Measurements from ENCODE around the gene CTSZ. TPM values are rescaled to one million over a fixed set of nuclear protein-coding genes. Genes with fewer than 3 reads are reported as not detected.

The CTSZ gene
- total RNA-seq, 1 experiment from 2014 or later: 37.6 TPM

- Histone ChIP-seq H3K14ac (ENCODE audit: insufficient read depth, low read length) (no peak overlapping the region), H3K23me2 (ENCODE audit: insufficient read length, low read depth, low read length, poor library complexity, severe bottlenecking) (peaks cover 9% of the 10 kb centered on the region), H3K79me1 (ENCODE audit: insufficient read depth, low read depth, low read length, poor library complexity, severe bottlenecking) (no peaks in the 10 kb centered on the region), H2BK20ac (ENCODE audit: low read depth, low read length, poor library complexity, severe bottlenecking) (no peak overlapping the region), H3K9ac (ENCODE audit: extremely low read depth, insufficient read length, low read length) (no peak overlapping the region), H3K23ac (ENCODE audit: insufficient read length, low read depth, low read length) (no peak overlapping the region), H2BK15ac (ENCODE audit: low read depth, low read length) (no peak overlapping the region), H3K4ac (ENCODE audit: low read depth, low read length) (no peak overlapping the region), H2BK5ac (ENCODE audit: insufficient read length, low read length) (no peak overlapping the region), H3T11ph (ENCODE audit: low read length) (no peak overlapping the region), H3K9me3 (ENCODE audit: control insufficient read depth, low read depth, low read length) (no peaks in the 10 kb centered on the region), H3K4me2 (ENCODE audit: insufficient read depth, insufficient read length, low read length) (no peak overlapping the region), H2AK5ac (ENCODE audit: insufficient read length, low read length) (no peak overlapping the region), H3K27ac (ENCODE audit: insufficient read length, low read depth, low read length) (no peak overlapping the region), H4K5ac (ENCODE audit: insufficient read length, low read depth, low read length) (no peak overlapping the region), H2BK120ac (ENCODE audit: low read depth, low read length, poor library complexity, severe bottlenecking) (no peak overlapping the region), H3K18ac (ENCODE audit: insufficient read length, low read depth, low read length) (no peak overlapping the region), H3K4me1 (ENCODE audit: insufficient read depth, low read length) (0 out of 2 replicates have a peak, but pooled peaks cover 2% of the 10 kb centered on the region), H2AFZ (ENCODE audit: low read length) (no peak overlapping the region), H3K56ac (ENCODE audit: insufficient read length, low read depth, low read length) (no peak overlapping the region), H3K27me3 (ENCODE audit: insufficient read depth, low read length) (no peaks in the 10 kb centered on the region), H4K91ac (ENCODE audit: insufficient read length, low read depth, low read length) (no peak overlapping the region), H4K8ac (replicated peaks; ENCODE audit: insufficient read length, low read depth, low read length) (no peak overlapping the region), H2BK12ac (ENCODE audit: insufficient read length, low read depth, low read length) (no peak overlapping the region), H4K20me1 (ENCODE audit: control insufficient read depth, insufficient read depth, insufficient read length) (no peaks in the 10 kb centered on the region), H3K79me2 (ENCODE audit: insufficient read depth, low read length) (peaks cover 10% of the 10 kb centered on the region)
- H3K27ac Mint-ChIP-seq: no peak overlapping the region
- no peak for TF ChIP-seq CTCF (conservative IDR thresholded peaks at IDR 0.05)
- no peak for DNase-seq
- H3K27me3 Mint-ChIP-seq (ENCODE audit: low read depth): peaks cover 19% of the 10 kb centered on the region
- H3K4me3 Mint-ChIP-seq: no peak overlapping the region
- no peaks in the 10 kb centered on the region; a peak in 1 of 5 replicates for H3K9me3 Mint-ChIP-seq
- H3K36me3 Mint-ChIP-seq (ENCODE audit: insufficient read depth in 1 of 3, low read depth in 3 of 3): peaks cover 9 to 16% (median 13%) of the 10 kb centered on the region in 3 experiments; a peak in 6 of 7 replicates
- no CpG with 5 or more reads among the region's 3 CpGs for WGBS (ENCODE audit: extremely low coverage, insufficient read length, low lambda C conversion rate)
- H3K4me1 Mint-ChIP-seq: peaks cover 13 to 18% of the 10 kb centered on the region in 2 experiments
Observed at GRCh38 chr20:59044796-59045195, 37.7 kb upstream of the CTSZ start.

Data from H9 (cell line).